Kidney (tissue), 14 donors: ENCODE data around the gene MEIKIN. TPM values are rescaled to one million over a fixed set of nuclear protein-coding genes. Genes with fewer than 3 reads are reported as not detected.

Experiments
- DNase-seq, 5 donors: peaks; one replicate each; pipeline ENCODE4 v3.0.0-alpha.2; 2013 to 2020
- FAIRE-seq: peaks from 2 replicates; lab custom pipeline; 2012; peaks lifted over from hg19 to GRCh38; lab: Jason Lieb, UNC
- H3K27ac ChIP-seq, 2 donors: one replicate each; pipeline ENCODE4 v1.7.0; 2013; ENCODE audit warnings: low read depth in 2 of 2, low read length in 2 of 2, inconsistent platforms in 1 of 2
- H3K27me3 ChIP-seq: one replicate; pipeline ENCODE4 v1.7.1; 2013; ENCODE audit warnings: low read length, inconsistent platforms; ENCODE audit not compliant: control insufficient read depth, insufficient read depth
- H3K36me3 ChIP-seq, 3 donors: one replicate each; pipeline versions ENCODE4 v1.7.0 to v1.7.1; 2013; ENCODE audit warnings: low read length in 3 of 3, control low read depth in 1 of 3, inconsistent platforms in 1 of 3; ENCODE audit not compliant: insufficient read depth in 3 of 3, control insufficient read depth in 2 of 3
- H3K4me1 ChIP-seq, 3 donors: one replicate each; pipeline versions ENCODE4 v1.7.0 to v1.7.1; 2013; ENCODE audit warnings: low read length in 3 of 3, inconsistent platforms in 1 of 3, low read depth in 1 of 3; ENCODE audit not compliant: control insufficient read depth in 2 of 3, insufficient read depth in 2 of 3
- H3K4me3 ChIP-seq, 3 donors: one replicate each; pipeline versions ENCODE4 v1.7.0 to v1.8.1; 2013; ENCODE audit warnings: low read length in 3 of 3, control low read depth in 1 of 3, inconsistent platforms in 1 of 3
- H3K9ac ChIP-seq, 3 donors: one replicate each; pipeline versions ENCODE4 v1.7.0 to v1.7.1; 2013; ENCODE audit warnings: low read length in 3 of 3, control low read depth in 1 of 3, inconsistent platforms in 1 of 3
- H3K9me3 ChIP-seq, 3 donors: one replicate each; pipeline versions ENCODE4 v1.7.0 to v1.7.1; 2013; ENCODE audit warnings: low read length in 3 of 3, control low read depth in 1 of 3, inconsistent platforms in 1 of 3; ENCODE audit not compliant: control insufficient read depth in 2 of 3, insufficient read depth in 1 of 3
- intact Hi-C: fragments of 100-400 bp; cut with DNase I; formaldehyde crosslinking; loops from one replicate; pipeline ENCODE4 v1.11.1; 2022
- polyA plus RNA-seq: library from polyadenylated mRNA; stranded (reverse); fragments of 350-450 nt; fragmentation: Illumina TruSeq; extraction: RNeasy Lipid Tissue Mini Kit (QIAGEN cat#74804); gene quantifications from one replicate; pipeline ENCODE4 v1.2.3, GENCODE V29; 2014; ENCODE audit warnings: low read depth, low replicate concordance; ENCODE audit not compliant: insufficient read depth
- total RNA-seq: library from RNA; stranded (reverse); fragmentation: NEBNext Ultra II Directional; extraction: Animal tissue kit (Norgen Biotek cat#: 25700); gene quantifications from one replicate; pipeline ENCODE4 v1.2.1, GENCODE V29; 2021
- TF ChIP-seq, protein P1 (sequence below): IDR thresholded peaks from 3 replicates; pipeline ENCODE4 v1.5.1; 2012; ENCODE audit warnings: mild to moderate bottlenecking, moderate library complexity, borderline replicate concordance; ENCODE audit not compliant: insufficient read depth; ENCODE audit errors: extremely low read depth
- donor health status: control.
- donor health status: control.
- donor health status: control.
- donor health status: control.
- donor health status: control.
- donor health status: DM: yes; HTN: yes; CAD: no.
- donor health status: Normal renal cell carcinoma (clear cell type).

MEIKIN gene
- total and polyA plus RNA-seq, 2 donors from 2014 or later = 0.63 TPM; not detected in 1

- intact Hi-C loops = no loop called here
- DNase-seq = no peak
- TF ChIP-seq, protein P1, sequence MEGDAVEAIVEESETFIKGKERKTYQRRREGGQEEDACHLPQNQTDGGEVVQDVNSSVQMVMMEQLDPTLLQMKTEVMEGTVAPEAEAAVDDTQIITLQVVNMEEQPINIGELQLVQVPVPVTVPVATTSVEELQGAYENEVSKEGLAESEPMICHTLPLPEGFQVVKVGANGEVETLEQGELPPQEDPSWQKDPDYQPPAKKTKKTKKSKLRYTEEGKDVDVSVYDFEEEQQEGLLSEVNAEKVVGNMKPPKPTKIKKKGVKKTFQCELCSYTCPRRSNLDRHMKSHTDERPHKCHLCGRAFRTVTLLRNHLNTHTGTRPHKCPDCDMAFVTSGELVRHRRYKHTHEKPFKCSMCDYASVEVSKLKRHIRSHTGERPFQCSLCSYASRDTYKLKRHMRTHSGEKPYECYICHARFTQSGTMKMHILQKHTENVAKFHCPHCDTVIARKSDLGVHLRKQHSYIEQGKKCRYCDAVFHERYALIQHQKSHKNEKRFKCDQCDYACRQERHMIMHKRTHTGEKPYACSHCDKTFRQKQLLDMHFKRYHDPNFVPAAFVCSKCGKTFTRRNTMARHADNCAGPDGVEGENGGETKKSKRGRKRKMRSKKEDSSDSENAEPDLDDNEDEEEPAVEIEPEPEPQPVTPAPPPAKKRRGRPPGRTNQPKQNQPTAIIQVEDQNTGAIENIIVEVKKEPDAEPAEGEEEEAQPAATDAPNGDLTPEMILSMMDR = no peak
- Histone ChIP-seq H3K27ac (no peak overlapping the region), H3K4me1 (no peaks in the 10 kb centered on the region), H3K4me3 (no peak overlapping the region), H3K9ac (no peak overlapping the region), H3K27me3 (no peaks in the 10 kb centered on the region), H3K9me3 (peaks cover 0 to 22% (median 7%) of the 10 kb centered on the region in 3 donors), H3K36me3 (no peaks in the 10 kb centered on the region)
- no peak for FAIRE-seq
Measured at GRCh38 chr5:131926168-131926567, 19.3 kb downstream of the MEIKIN start.

DNA sequence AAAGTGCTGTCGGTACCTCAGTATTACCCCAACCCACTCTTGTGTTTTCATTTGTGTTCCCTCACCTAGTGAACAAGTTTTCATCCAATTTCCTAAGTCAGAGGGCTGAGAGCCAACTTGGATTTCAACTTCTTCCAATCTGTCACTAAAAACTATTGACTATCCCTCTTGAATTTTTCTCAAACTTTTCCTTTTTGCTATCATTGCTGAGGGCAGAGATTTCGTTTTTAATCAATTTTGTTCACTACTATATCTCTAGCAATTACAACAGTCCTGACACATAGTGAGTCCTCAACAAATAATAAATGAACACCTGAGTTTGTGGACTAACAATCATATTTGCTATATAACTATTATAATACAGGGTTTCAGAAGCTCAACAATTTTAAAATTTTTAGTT lies 29.0 kb downstream of the MEIKIN start:
- H3K9me3 ChIP-seq = no peaks in the 10 kb centered on the region
- DNase-seq (no peak), FAIRE-seq (no peak)
- H3K4me3 ChIP-seq = no peak overlapping the region
- no peak overlapping the region for H3K9ac ChIP-seq
- intact Hi-C loops = no loop called here
- no peak overlapping the region for H3K27ac ChIP-seq
- TF ChIP-seq, protein P1 = no peak
- H3K36me3 ChIP-seq = no peaks in the 10 kb centered on the region
- H3K27me3 ChIP-seq = no peaks in the 10 kb centered on the region
- no peaks in the 10 kb centered on the region for H3K4me1 ChIP-seq

DNA sequence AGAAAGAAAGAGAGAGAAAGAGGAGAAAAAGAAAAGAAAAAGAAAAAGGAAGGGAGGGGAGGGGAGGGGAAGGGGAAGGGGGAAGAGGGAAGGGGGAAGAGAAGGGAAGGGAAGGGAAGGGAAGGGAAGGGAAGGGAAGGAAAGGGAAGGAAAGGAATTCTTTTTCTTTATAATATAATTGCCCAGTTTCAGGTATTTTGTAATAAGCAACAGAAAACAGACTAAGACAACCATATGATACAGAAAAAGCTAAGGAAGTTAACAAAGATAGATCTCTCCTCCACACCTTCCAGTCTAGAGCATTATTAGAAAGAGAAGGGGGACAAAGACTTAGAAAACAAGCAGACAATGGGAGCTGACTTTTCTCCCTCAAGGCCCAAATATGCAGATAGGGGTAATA lies 31.0 kb downstream of the MEIKIN start:
- Histone ChIP-seq H3K27me3 (no peaks in the 10 kb centered on the region), H3K27ac (no peak overlapping the region), H3K4me3 (no peak overlapping the region), H3K9ac (no peak overlapping the region), H3K4me1 (no peaks in the 10 kb centered on the region), H3K9me3 (peaks cover 0 to 5% (median 0%) of the 10 kb centered on the region in 3 donors), H3K36me3 (no peaks in the 10 kb centered on the region)
- FAIRE-seq = no peak
- intact Hi-C loops = no loop called here
- TF ChIP-seq, protein P1 = no peak
- DNase-seq = no peak

GRCh38 chr5:131913603-131914002 lies 31.9 kb downstream of the MEIKIN start:
- no peak overlapping the region for H3K4me3 ChIP-seq
- TF ChIP-seq, protein P1 = no peak
- no peak for FAIRE-seq
- DNase-seq = no peak
- no peak overlapping the region for H3K27ac ChIP-seq
- H3K9me3 ChIP-seq = peaks cover 0 to 5% (median 0%) of the 10 kb centered on the region in 3 donors
- H3K36me3 ChIP-seq = no peaks in the 10 kb centered on the region
- no peaks in the 10 kb centered on the region for H3K27me3 ChIP-seq
- H3K4me1 ChIP-seq = no peaks in the 10 kb centered on the region
- intact Hi-C loops = no loop called here
- no peak overlapping the region for H3K9ac ChIP-seq
